Tibial artery (tissue), 4 donors: ENCODE data around the gene ZNF385B.

Source experiments
- DNase-seq, 2 donors: peaks; one replicate each; pipeline ENCODE4 v3.0.0-alpha.2; 2019
- H3K27ac ChIP-seq, 2 donors: fragments of 200-600 bp; sonication (generic) in 1 of 2; 1 replicate in 1 of 2; 2 replicates in 1 of 2; pipeline ENCODE4 v1.5.1; 2018 to 2019; ENCODE audit warnings: mild to moderate bottlenecking in 1 of 2
- H3K27me3 ChIP-seq, 2 donors: fragments of 200-600 bp; sonication (generic) in 1 of 2; one replicate each; pipeline versions ENCODE4 v1.5.1 to v1.6.0; 2016 to 2019
- H3K36me3 ChIP-seq, 3 donors: fragments of 200-600 bp; sonication (generic) in 2 of 3; one replicate each; pipeline ENCODE4 v1.5.1; 2016 to 2019; ENCODE audit warnings: mild to moderate bottlenecking in 2 of 3
- H3K4me1 ChIP-seq, 4 donors: fragments of 200-600 bp; sonication (generic) in 2 of 4; 1 replicate in 3 of 4; 2 replicates in 1 of 4; pipeline ENCODE4 v1.5.1; 2016 to 2019
- H3K4me3 ChIP-seq, 2 donors: fragments of 200-600 bp; sonication (generic) in 1 of 2; 1 replicate in 1 of 2; 2 replicates in 1 of 2; pipeline ENCODE4 v1.5.1; 2018 to 2019; ENCODE audit warnings: mild to moderate bottlenecking in 2 of 2
- H3K9me3 ChIP-seq, 3 donors: fragments of 200-600 bp; sonication (generic) in 1 of 3; one replicate each; pipeline ENCODE4 v1.5.1; 2016 to 2019
- intact Hi-C: fragments of 100-400 bp; cut with DNase I; formaldehyde crosslinking; loops from one replicate; pipeline ENCODE4 v1.15.0; 2023; ENCODE audit warnings: low total_unique reads
- TF ChIP-seq, protein P1 (sequence below), 2 experiments: fragments of 200-600 bp in 1 of 2; fragments of 450-650 bp in 1 of 2; IDR thresholded peaks; one replicate each; pipeline ENCODE4 v1.5.1; 2017 to 2019; ENCODE audit warnings: antibody characterized with exemption in 2 of 2, mild to moderate bottlenecking in 1 of 2, moderate library complexity in 1 of 2

ZNF385B gene

GRCh38 chr2:179654806-179655205, 206.6 kb downstream of the ZNF385B start:
- Histone ChIP-seq H3K4me1 (no peaks in the 10 kb centered on the region), H3K4me3 (no peak overlapping the region), H3K36me3 (no peaks in the 10 kb centered on the region), H3K27me3 (no peaks in the 10 kb centered on the region), H3K27ac (no peak overlapping the region), H3K9me3 (no peaks in the 10 kb centered on the region)
- DNase-seq = no peak
- intact Hi-C loops = no loop called here
- TF ChIP-seq, protein P1, sequence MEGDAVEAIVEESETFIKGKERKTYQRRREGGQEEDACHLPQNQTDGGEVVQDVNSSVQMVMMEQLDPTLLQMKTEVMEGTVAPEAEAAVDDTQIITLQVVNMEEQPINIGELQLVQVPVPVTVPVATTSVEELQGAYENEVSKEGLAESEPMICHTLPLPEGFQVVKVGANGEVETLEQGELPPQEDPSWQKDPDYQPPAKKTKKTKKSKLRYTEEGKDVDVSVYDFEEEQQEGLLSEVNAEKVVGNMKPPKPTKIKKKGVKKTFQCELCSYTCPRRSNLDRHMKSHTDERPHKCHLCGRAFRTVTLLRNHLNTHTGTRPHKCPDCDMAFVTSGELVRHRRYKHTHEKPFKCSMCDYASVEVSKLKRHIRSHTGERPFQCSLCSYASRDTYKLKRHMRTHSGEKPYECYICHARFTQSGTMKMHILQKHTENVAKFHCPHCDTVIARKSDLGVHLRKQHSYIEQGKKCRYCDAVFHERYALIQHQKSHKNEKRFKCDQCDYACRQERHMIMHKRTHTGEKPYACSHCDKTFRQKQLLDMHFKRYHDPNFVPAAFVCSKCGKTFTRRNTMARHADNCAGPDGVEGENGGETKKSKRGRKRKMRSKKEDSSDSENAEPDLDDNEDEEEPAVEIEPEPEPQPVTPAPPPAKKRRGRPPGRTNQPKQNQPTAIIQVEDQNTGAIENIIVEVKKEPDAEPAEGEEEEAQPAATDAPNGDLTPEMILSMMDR (IDR thresholded peaks at IDR 0.05) = no peak

GRCh38 chr2:179652296-179652695, 209.1 kb downstream of the ZNF385B start:
- H3K36me3 ChIP-seq = no peaks in the 10 kb centered on the region
- no peak overlapping the region for H3K27ac ChIP-seq
- intact Hi-C loops = no loop called here
- TF ChIP-seq, protein P1 (IDR thresholded peaks at IDR 0.05) = no peak
- DNase-seq = no peak
- H3K4me3 ChIP-seq = no peak overlapping the region
- H3K9me3 ChIP-seq = no peaks in the 10 kb centered on the region
- H3K27me3 ChIP-seq = no peaks in the 10 kb centered on the region
- no peaks in the 10 kb centered on the region for H3K4me1 ChIP-seq

DNA sequence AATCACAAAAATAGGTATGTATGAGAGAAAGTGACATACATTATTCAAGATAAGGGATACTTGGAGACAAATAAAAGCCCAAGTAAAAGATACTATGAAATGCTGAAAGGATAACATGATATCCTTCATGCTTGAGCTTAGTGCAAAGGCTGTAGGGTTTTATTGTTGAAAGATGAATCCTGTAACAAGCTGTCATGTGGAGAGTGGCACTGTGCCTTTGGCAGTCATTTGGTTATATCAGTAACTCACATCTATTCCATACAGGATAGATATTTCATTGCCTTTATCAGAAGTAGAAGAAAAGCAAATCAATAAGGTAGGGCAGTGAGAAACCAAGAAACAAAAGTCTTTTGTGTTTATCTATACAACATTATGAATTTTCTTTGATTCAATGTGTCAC, 211.0 kb downstream of the ZNF385B start:
- Histone ChIP-seq H3K4me3 (no peak overlapping the region), H3K36me3 (no peaks in the 10 kb centered on the region), H3K4me1 (no peaks in the 10 kb centered on the region), H3K27ac (no peak overlapping the region), H3K9me3 (no peaks in the 10 kb centered on the region), H3K27me3 (no peaks in the 10 kb centered on the region)
- TF ChIP-seq, protein P1 (IDR thresholded peaks at IDR 0.05) = no peak
- no peak for DNase-seq
- intact Hi-C loops = no loop called here

GRCh38 chr2:179646862-179647587, 214.4 kb downstream of the ZNF385B start:
- DNase-seq = no peak
- no peaks in the 10 kb centered on the region for H3K9me3 ChIP-seq
- no peaks in the 10 kb centered on the region for H3K36me3 ChIP-seq
- H3K27ac ChIP-seq = no peak overlapping the region
- no peaks in the 10 kb centered on the region for H3K27me3 ChIP-seq
- TF ChIP-seq, protein P1 (IDR thresholded peaks at IDR 0.05) = no peak
- intact Hi-C loops = no loop called here
- no peak overlapping the region for H3K4me3 ChIP-seq
- H3K4me1 ChIP-seq = no peaks in the 10 kb centered on the region

DNA sequence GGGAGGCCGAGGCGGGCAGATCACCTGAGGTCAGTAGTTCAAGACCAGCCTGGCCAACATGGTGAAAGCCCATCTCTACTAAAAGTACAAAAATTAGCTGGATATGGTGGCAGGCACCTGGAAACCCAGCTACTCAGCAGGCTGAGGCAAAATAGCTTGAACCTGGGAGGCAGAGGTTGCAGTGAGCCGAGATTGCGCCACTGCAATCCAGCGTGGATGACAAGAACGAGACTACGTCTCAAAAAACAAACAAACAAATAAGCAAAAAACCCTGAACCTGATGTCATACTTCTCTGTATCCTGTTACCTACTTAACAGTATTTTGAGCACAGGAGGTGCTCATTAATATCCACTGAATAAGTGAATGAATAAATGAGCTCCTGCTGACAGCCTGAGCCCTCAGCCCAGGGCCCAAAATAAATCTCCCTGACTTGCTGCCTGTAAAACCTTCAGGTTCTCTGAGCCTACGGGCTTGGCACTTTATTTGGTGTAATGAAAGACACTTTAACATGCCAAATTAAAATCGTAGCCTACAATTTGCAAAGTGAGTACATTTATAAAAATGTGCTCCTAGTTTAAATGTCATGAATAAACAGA, 215.1 kb downstream of the ZNF385B start:
- no peak overlapping the region for H3K27ac ChIP-seq
- no peaks in the 10 kb centered on the region for H3K9me3 ChIP-seq
- no peak overlapping the region for H3K4me3 ChIP-seq
- H3K4me1 ChIP-seq = no peaks in the 10 kb centered on the region
- TF ChIP-seq, protein P1 (IDR thresholded peaks at IDR 0.05) = no peak
- DNase-seq = no peak
- no peaks in the 10 kb centered on the region for H3K36me3 ChIP-seq
- no peaks in the 10 kb centered on the region for H3K27me3 ChIP-seq
- intact Hi-C loops = no loop called here
